MCF 10A (cell line): ENCODE data around the gene RPE65. TPM values are rescaled to one million over a fixed set of nuclear protein-coding genes. Genes with fewer than 3 reads are reported as not detected.
"Not testable (repeated sequence)": the region's sequence is repeated elsewhere in the genome, so short reads cannot be mapped to it uniquely, and the experiment has no call there.

Experiments used
- BruUV-seq: library from RNA; stranded (reverse); fragments of 400-500 nt; replicated peaks from 2 replicates; lab custom pipeline; 2021; lab: Mats Ljungman, UMichigan
- CTCF ChIA-PET: fragments of 300-600 bp; sonication (Branson Sonifier 250); formaldehyde crosslinking; extraction: SDS; loops from one replicate; lab custom pipeline; 2021; ENCODE audit warnings: antibody characterized with exemption, inconsistent platforms; lab: Yijun Ruan, JAX
- POLR2A ChIA-PET: fragments of 300-600, 350-650 bp; sonication (Branson Sonifier 250); formaldehyde crosslinking; extraction: SDS; loops from one replicate; lab custom pipeline; 2020; ENCODE audit warnings: antibody characterized with exemption, inconsistent platforms; lab: Yijun Ruan, JAX
- DNase-seq: peaks from one replicate; pipeline ENCODE4 v3.0.0-alpha.2; 2018; ENCODE audit not compliant: unreplicated experiment
- H3K27ac Mint-ChIP-seq: one replicate; pipeline ENCODE4 v1.8.0; 2022; ENCODE audit warnings: mild to moderate bottlenecking, low read depth, mixed read lengths; ENCODE audit not compliant: unreplicated experiment
- H3K27me3 Mint-ChIP-seq: one replicate; pipeline ENCODE4 v1.8.0; 2022; ENCODE audit warnings: mixed read lengths; ENCODE audit not compliant: insufficient read depth, unreplicated experiment
- H3K36me3 Mint-ChIP-seq: one replicate; pipeline ENCODE4 v1.8.0; 2022; ENCODE audit warnings: mild to moderate bottlenecking, moderate library complexity, mixed read lengths; ENCODE audit not compliant: insufficient read depth, unreplicated experiment
- H3K4me1 Mint-ChIP-seq: one replicate; pipeline ENCODE4 v1.8.0; 2022; ENCODE audit warnings: mixed read lengths; ENCODE audit not compliant: insufficient read depth, unreplicated experiment
- H3K4me3 Mint-ChIP-seq: one replicate; pipeline ENCODE4 v1.8.0; 2022; ENCODE audit warnings: mild to moderate bottlenecking, moderate library complexity, mixed read lengths; ENCODE audit not compliant: unreplicated experiment
- H3K9me3 Mint-ChIP-seq: one replicate; pipeline ENCODE4 v1.8.0; 2022; ENCODE audit warnings: mixed read lengths; ENCODE audit not compliant: unreplicated experiment
- CTCF ChIP-seq: fragments of 200-600 bp; IDR thresholded peaks from one replicate; pipeline ENCODE4 v1.8.0; 2022; ENCODE audit warnings: antibody characterized with exemption, mild to moderate bottlenecking; ENCODE audit not compliant: unreplicated experiment
- intact Hi-C: fragments of 100-400 bp; cut with micrococcal nuclease; formaldehyde crosslinking; loops from 2 replicates; pipeline ENCODE4 v1.14.1; 2022
- total RNA-seq: library from RNA; stranded (reverse); gene quantifications from 2 replicates; pipeline ENCODE4 v1.2.3, GENCODE V29; 2022

Gene RPE65
- total RNA-seq, 1 experiment from 2014 or later, result not detected

DNA sequence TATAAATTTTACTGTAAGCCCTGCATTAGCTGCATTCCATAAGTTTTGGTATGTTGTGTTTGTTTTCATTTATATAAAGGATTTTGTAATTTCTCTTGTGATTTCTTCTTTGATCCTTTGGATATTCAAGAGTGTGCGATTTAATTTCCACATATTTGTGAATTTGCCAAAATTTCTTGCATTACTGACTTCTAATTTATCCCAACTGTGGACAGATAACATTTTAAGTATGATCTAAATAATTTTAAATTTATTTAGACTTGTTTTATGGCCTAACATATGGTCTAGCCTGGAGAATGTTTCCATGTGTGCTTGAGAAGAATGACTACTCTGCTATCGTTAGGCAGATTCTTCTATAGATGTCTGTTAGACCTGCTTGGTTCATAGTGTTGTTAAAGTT is 23.2 kb downstream of the RPE65 start:
- Mint-ChIP-seq H3K27ac (no peak overlapping the region), H3K27me3 (no peaks in the 10 kb centered on the region), H3K36me3 (peaks cover 13% of the 10 kb centered on the region), H3K4me1 (no peaks in the 10 kb centered on the region), H3K4me3 (no peak overlapping the region), H3K9me3 (no peaks in the 10 kb centered on the region)
- no TSS peak for BruUV-seq
- intact Hi-C loops, result no loop called here
- no peak for TF ChIP-seq CTCF
- POLR2A ChIA-PET, result no interaction called here
- CTCF ChIA-PET, result interaction anchor here (0.6 kb wide), 1 partner anchor 17 kb away, joined by 3 read pairs; no protein-coding TSS in a partner anchor
- DNase-seq, result no peak

- Mint-ChIP-seq H3K9me3 (no peaks in the 10 kb centered on the region), H3K27me3 (no peaks in the 10 kb centered on the region), H3K27ac (no peak overlapping the region), H3K4me1 (no peaks in the 10 kb centered on the region), H3K36me3 (peaks cover 6% of the 10 kb centered on the region), H3K4me3 (no peak overlapping the region)
- ChIA-PET POLR2A (no interaction called here), CTCF (no interaction called here)
- DNase-seq, result no peak
- intact Hi-C loops, result no loop called here
- TF ChIP-seq CTCF, result no peak
- BruUV-seq, result no TSS peak
Measured at GRCh38 chr1:68421350-68421749, 28.4 kb downstream of the RPE65 start.

DNA sequence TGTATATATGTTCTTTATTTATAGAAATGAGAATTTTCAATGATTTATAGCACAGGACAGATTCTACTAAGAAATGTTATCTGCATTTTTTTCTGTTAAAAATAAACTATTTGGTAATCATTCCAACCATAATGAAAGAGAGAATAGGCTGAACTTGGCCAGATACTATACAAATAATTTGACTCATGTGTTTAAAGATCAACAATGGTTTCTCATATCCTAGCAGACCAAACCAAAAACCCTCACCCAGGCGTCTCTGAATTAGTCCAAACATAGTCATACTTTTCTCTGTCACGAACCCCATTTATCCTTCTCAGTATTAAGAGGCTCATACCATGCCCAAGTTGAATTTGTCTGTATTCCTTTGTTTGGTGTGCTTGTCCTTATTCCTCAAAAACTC is 40.3 kb downstream of the RPE65 start:
- CTCF ChIA-PET, result interaction anchor here (1.2 kb wide), 1 partner anchor 32 kb away, joined by 5 read pairs; no protein-coding TSS in a partner anchor
- POLR2A ChIA-PET, result interaction anchor here (0.6 kb wide), 1 partner anchor 11 kb away, joined by 4 read pairs; no protein-coding TSS in a partner anchor
- Mint-ChIP-seq H3K27ac (peak overlapping the region; percentile 4), H3K4me1 (peaks cover 9% of the 10 kb centered on the region), H3K36me3 (no peaks in the 10 kb centered on the region), H3K4me3 (no peak overlapping the region), H3K9me3 (no peaks in the 10 kb centered on the region), H3K27me3 (peaks cover 22% of the 10 kb centered on the region)
- no TSS peak for BruUV-seq
- intact Hi-C loops, result no loop called here
- DNase-seq, result no peak
- TF ChIP-seq CTCF, result no peak

- no peak for TF ChIP-seq CTCF
- Mint-ChIP-seq H3K27ac (no peak overlapping the region), H3K36me3 (no peaks in the 10 kb centered on the region), H3K27me3 (peaks cover 18% of the 10 kb centered on the region), H3K9me3 (no peaks in the 10 kb centered on the region), H3K4me1 (peaks cover 19% of the 10 kb centered on the region), H3K4me3 (no peak overlapping the region)
- intact Hi-C loops, result no loop called here
- ChIA-PET POLR2A (interaction anchor here (0.8 kb wide), 1 partner anchor 281 kb away, joined by 3 read pairs; no protein-coding TSS in a partner anchor), CTCF (no interaction called here)
- no peak for DNase-seq
- no TSS peak for BruUV-seq
Measured at GRCh38 chr1:68401506-68401905, 48.2 kb downstream of the RPE65 start.

GRCh38 chr1:68395575-68395974 is 54.2 kb downstream of the RPE65 start:
- BruUV-seq, POLR2A ChIA-PET: not testable (repeated sequence)

GRCh38 chr1:68392474-68392873 is 57.3 kb downstream of the RPE65 start:
- H3K27me3 Mint-ChIP-seq, BruUV-seq, intact Hi-C loops, H3K27ac Mint-ChIP-seq, H3K4me3 Mint-ChIP-seq, POLR2A ChIA-PET, H3K9me3 Mint-ChIP-seq: not testable (repeated sequence)
- CTCF ChIA-PET, result interaction anchor here (0.6 to 1.6 kb wide), 4 partner anchors 11 to 1174 kb away, joined by 3 to 5 read pairs (median 4); no protein-coding TSS in a partner anchor
- H3K36me3 Mint-ChIP-seq, result peaks cover 27% of the 10 kb centered on the region
- DNase-seq, result peak; percentile 27
- H3K4me1 Mint-ChIP-seq, result peaks cover 44% of the 10 kb centered on the region

More at GRCh38 chr1:68395575-68395974, 54.2 kb downstream of the RPE65 start:
- H3K4me3 Mint-ChIP-seq, H3K27me3 Mint-ChIP-seq, H3K9me3 Mint-ChIP-seq, intact Hi-C loops, DNase-seq: not testable (repeated sequence)
- Mint-ChIP-seq H3K4me1 (peaks cover 31% of the 10 kb centered on the region), H3K27ac (peak overlapping the region; percentile 73), H3K36me3 (peaks cover 20% of the 10 kb centered on the region)
- CTCF ChIA-PET, result interaction anchor here (0.6 to 1.1 kb wide), 3 partner anchors 13 to 506 kb away, joined by 3 to 4 read pairs (median 4); no protein-coding TSS in a partner anchor
